ENCODE data around the gene HES3. TPM values are rescaled to one million over a fixed set of nuclear protein-coding genes. Genes with fewer than 3 reads are reported as not detected.

HES3 gene
- total RNA-seq, 2 experiments from 2014 or later: not detected

- H3K4me2 ChIP-seq (ENCODE audit: low read length): peak overlapping the region; percentile 72
- H4K20me1 ChIP-seq (ENCODE audit: insufficient read depth, low read length): peaks cover 24% of the 10 kb centered on the region
- H3K9me3 ChIP-seq (ENCODE audit: low read length): no peaks in the 10 kb centered on the region
- POLR2A ChIA-PET: interaction anchor here (1.1 to 1.3 kb wide), 2 partner anchors 35 to 38 kb away, joined by 5 to 7 read pairs; partner anchors contain the start of gene ICMT
- H3K36me3 ChIP-seq (ENCODE audit: insufficient read depth, low read length): peaks cover 39% of the 10 kb centered on the region
- no peaks in the 10 kb centered on the region for H3K9me2 ChIP-seq (ENCODE audit: insufficient read depth, low read length)
- H3K79me2 ChIP-seq (ENCODE audit: insufficient read depth, low read depth, low read length): peaks cover 50% of the 10 kb centered on the region
- TF ChIP-seq CTCF (conservative IDR thresholded peaks at IDR 0.05; ENCODE audit: low read length) (no peak), EZH2phosphoT487 (IDR thresholded peaks at IDR 0.05; ENCODE audit: borderline replicate concordance, low read depth, low read length) (no peak)
- peaks cover 31% of the 10 kb centered on the region for H3K4me1 ChIP-seq (ENCODE audit: insufficient read depth, low read length, poor library complexity, severe bottlenecking)
- H3K27ac ChIP-seq (ENCODE audit: low read depth, low read length, poor library complexity, severe bottlenecking): peak overlapping the region; percentile 42
- peak overlapping the region; percentile 95 for H2AFZ ChIP-seq (ENCODE audit: low read length)
- intact Hi-C loops (cut with micrococcal nuclease; ENCODE audit: unreplicated experiment): no loop called here
- DNase-seq (ENCODE audit: low spot score): peak; percentile 21
- H3K4me3 ChIP-seq (ENCODE audit: low read depth, low read length, poor library complexity, severe bottlenecking): peak overlapping the region; percentile 93
- no TSS peak for BruUV-seq (replicated peaks)
- CTCF ChIA-PET (ENCODE audit: unreplicated experiment): interaction anchor here (0.6 kb wide), 1 partner anchor 23 kb away, joined by 3 read pairs; no protein-coding TSS in a partner anchor
These were observed 43.7 kb upstream of the HES3 start for GRCh38 chr1:6200188-6200809.

DNA sequence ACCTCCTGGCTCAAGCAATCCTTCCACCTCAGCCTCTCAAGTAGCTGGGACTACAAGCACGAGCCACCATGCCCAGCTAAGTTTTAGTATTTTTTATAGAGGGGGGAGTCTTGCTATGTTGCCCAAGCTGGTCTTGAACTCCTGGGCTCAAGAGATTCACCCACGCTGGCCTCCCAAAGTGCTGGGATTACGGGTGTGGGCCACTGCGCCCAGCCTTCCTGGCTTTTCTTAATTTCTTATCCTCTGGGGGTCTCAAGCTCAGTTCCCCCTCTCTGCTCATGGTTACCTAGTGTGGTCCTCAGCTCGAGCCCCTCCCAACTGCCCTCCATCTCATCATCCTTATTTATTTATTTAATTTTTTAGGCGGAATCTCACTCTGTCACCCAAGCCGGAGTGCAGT is 41.7 kb upstream of the HES3 start:
- ChIA-PET CTCF (ENCODE audit: unreplicated experiment) (no interaction called here), POLR2A (interaction anchor here (0.6 kb wide), 1 partner anchor 116 kb away, joined by 3 read pairs; no protein-coding TSS in a partner anchor)
- peaks cover 20% of the 10 kb centered on the region for H3K36me3 ChIP-seq (ENCODE audit: insufficient read depth, low read length)
- H2AFZ ChIP-seq (ENCODE audit: low read length): no peak overlapping the region
- intact Hi-C loops (cut with micrococcal nuclease; ENCODE audit: unreplicated experiment): no loop called here
- H3K4me3 ChIP-seq (ENCODE audit: low read depth, low read length, poor library complexity, severe bottlenecking): no peak overlapping the region
- H3K4me2 ChIP-seq (ENCODE audit: low read length): no peak overlapping the region
- no TSS peak for BruUV-seq (replicated peaks)
- TF ChIP-seq CTCF (conservative IDR thresholded peaks at IDR 0.05; ENCODE audit: low read length) (no peak), EZH2phosphoT487 (IDR thresholded peaks at IDR 0.05; ENCODE audit: borderline replicate concordance, low read depth, low read length) (no peak)
- no peaks in the 10 kb centered on the region for H3K9me3 ChIP-seq (ENCODE audit: low read length)
- H3K4me1 ChIP-seq (ENCODE audit: insufficient read depth, low read length, poor library complexity, severe bottlenecking): peaks cover 26% of the 10 kb centered on the region
- no peak for DNase-seq (ENCODE audit: low spot score)
- no peaks in the 10 kb centered on the region for H3K9me2 ChIP-seq (ENCODE audit: insufficient read depth, low read length)
- H3K79me2 ChIP-seq (ENCODE audit: insufficient read depth, low read depth, low read length): peaks cover 30% of the 10 kb centered on the region
- H4K20me1 ChIP-seq (ENCODE audit: insufficient read depth, low read length): peaks cover 18% of the 10 kb centered on the region
- H3K27ac ChIP-seq (ENCODE audit: low read depth, low read length, poor library complexity, severe bottlenecking): no peak overlapping the region

GRCh38 chr1:6205849-6206519 is 38.0 kb upstream of the HES3 start, which contains the start of gene RNF207:
TSS of gene RNF207 (plus strand) at chr1:6206119. CDS start at chr1:6206536, 417 bp downstream.
- no peaks in the 10 kb centered on the region for H3K9me2 ChIP-seq (ENCODE audit: insufficient read depth, low read length)
- no peak within 1 kb of the TSS for H3K27ac ChIP-seq (ENCODE audit: low read depth, low read length, poor library complexity, severe bottlenecking)
- BruUV-seq (replicated peaks): no TSS peak
- no peak within 1 kb of the TSS for H3K4me3 ChIP-seq (ENCODE audit: low read depth, low read length, poor library complexity, severe bottlenecking)
- no peak for TF ChIP-seq CTCF (conservative IDR thresholded peaks at IDR 0.05; ENCODE audit: low read length)
- no peak for TF ChIP-seq EZH2phosphoT487 (IDR thresholded peaks at IDR 0.05; ENCODE audit: borderline replicate concordance, low read depth, low read length)
- H3K4me2 ChIP-seq (ENCODE audit: low read length): no peak within 1 kb of the TSS
- H3K4me1 ChIP-seq (ENCODE audit: insufficient read depth, low read length, poor library complexity, severe bottlenecking): peaks cover 6% of the 10 kb centered on the region
- H3K79me2 ChIP-seq (ENCODE audit: insufficient read depth, low read depth, low read length): no peaks in the 10 kb centered on the region
- no peaks in the 10 kb centered on the region for H4K20me1 ChIP-seq (ENCODE audit: insufficient read depth, low read length)
- H3K9me3 ChIP-seq (ENCODE audit: low read length): no peaks in the 10 kb centered on the region
- DNase-seq (ENCODE audit: low spot score): no peak
- ChIA-PET CTCF (ENCODE audit: unreplicated experiment) (no interaction called here), POLR2A (no interaction called here)
- no peak within 1 kb of the TSS for H2AFZ ChIP-seq (ENCODE audit: low read length)
- intact Hi-C loops (cut with micrococcal nuclease; ENCODE audit: unreplicated experiment): loop anchor here (1.0 kb wide), 1 partner anchor 98 kb away; no protein-coding TSS in a partner anchor
- H3K36me3 ChIP-seq (ENCODE audit: insufficient read depth, low read length): no peaks in the 10 kb centered on the region
